HEK293 (cell line): ENCODE results near the gene DRC3.

ENCODE experiments used
- EGR2 ChIP-seq: fragments of 450-650 bp; formaldehyde crosslinking; IDR thresholded peaks from 2 replicates; pipeline ENCODE4 v1.5.1; 2016; ENCODE audit warnings: low read depth, missing biosample characterization, missing genetic modification characterization
- GLI4 ChIP-seq: fragments of 450-650 bp; formaldehyde crosslinking; IDR thresholded peaks from 2 replicates; pipeline ENCODE4 v1.5.1; 2016; ENCODE audit warnings: missing biosample characterization, missing genetic modification characterization
- GLIS1 ChIP-seq: fragments of 450-650 bp; formaldehyde crosslinking; IDR thresholded peaks from 2 replicates; pipeline ENCODE4 v1.5.1; 2016; ENCODE audit warnings: missing biosample characterization, missing genetic modification characterization
- KLF9 ChIP-seq: fragments of 450-650 bp; formaldehyde crosslinking; IDR thresholded peaks from 2 replicates; pipeline ENCODE4 v1.5.1; 2016; ENCODE audit warnings: missing biosample characterization, missing genetic modification characterization, low read depth
- MYNN ChIP-seq: fragments of 450-650 bp; formaldehyde crosslinking; IDR thresholded peaks from 2 replicates; pipeline ENCODE4 v1.5.1; 2016; ENCODE audit warnings: missing biosample characterization, missing genetic modification characterization, borderline replicate concordance
- PBX3 ChIP-seq: sonication (generic); formaldehyde crosslinking; IDR thresholded peaks from 2 replicates; pipeline ENCODE4 v1.8.1; 2022; ENCODE audit warnings: mild to moderate bottlenecking, moderate library complexity, missing genetic modification reagents
- SP2 ChIP-seq: fragments of 450-650 bp; formaldehyde crosslinking; IDR thresholded peaks from 2 replicates; pipeline ENCODE4 v1.5.1; 2016; ENCODE audit warnings: missing biosample characterization, missing genetic modification characterization
- ZBTB11 ChIP-seq: fragments of 450-650 bp; formaldehyde crosslinking; conservative IDR thresholded peaks from 2 replicates; pipeline ENCODE4 v1.5.1; 2016; ENCODE audit warnings: low read depth, missing biosample characterization, missing genetic modification characterization
- ZBTB20 ChIP-seq: fragments of 450-650 bp; formaldehyde crosslinking; IDR thresholded peaks from 2 replicates; pipeline ENCODE4 v1.5.1; 2016; ENCODE audit warnings: missing biosample characterization, missing genetic modification characterization
- ZBTB8A ChIP-seq: fragments of 450-650 bp; formaldehyde crosslinking; IDR thresholded peaks from 2 replicates; pipeline ENCODE4 v1.5.1; 2016; ENCODE audit warnings: missing biosample characterization, missing genetic modification characterization
- ZFHX2 ChIP-seq: fragments of 450-650 bp; formaldehyde crosslinking; conservative IDR thresholded peaks from 2 replicates; pipeline ENCODE4 v1.5.1; 2016; ENCODE audit warnings: missing biosample characterization, missing genetic modification characterization
- ZNF140 ChIP-seq: fragments of 450-650 bp; formaldehyde crosslinking; IDR thresholded peaks from 2 replicates; pipeline ENCODE4 v1.5.1; 2016; ENCODE audit warnings: missing biosample characterization, missing genetic modification characterization
- ZNF146 ChIP-seq: fragments of 450-650 bp; formaldehyde crosslinking; IDR thresholded peaks from 2 replicates; pipeline ENCODE4 v1.5.1; 2016; ENCODE audit warnings: missing biosample characterization, missing genetic modification characterization
- ZNF221 ChIP-seq: fragments of 450-650 bp; formaldehyde crosslinking; IDR thresholded peaks from 2 replicates; pipeline ENCODE4 v1.5.1; 2017; ENCODE audit warnings: missing biosample characterization, missing genetic modification characterization, borderline replicate concordance
- ZNF23 ChIP-seq: fragments of 450-650 bp; formaldehyde crosslinking; IDR thresholded peaks from 2 replicates; pipeline ENCODE4 v1.5.1; 2016; ENCODE audit warnings: missing biosample characterization, missing genetic modification characterization, borderline replicate concordance
- ZNF239 ChIP-seq: fragments of 450-650 bp; formaldehyde crosslinking; IDR thresholded peaks from 2 replicates; pipeline ENCODE4 v1.5.1; 2016; ENCODE audit warnings: missing biosample characterization, missing genetic modification characterization
- ZNF266 ChIP-seq: fragments of 450-650 bp; formaldehyde crosslinking; IDR thresholded peaks from 2 replicates; pipeline ENCODE4 v1.5.1; 2016; ENCODE audit warnings: missing biosample characterization, missing genetic modification characterization, low read depth
- ZNF335 ChIP-seq: fragments of 450-650 bp; formaldehyde crosslinking; conservative IDR thresholded peaks from 2 replicates; pipeline ENCODE4 v1.5.1; 2016; ENCODE audit warnings: missing biosample characterization, missing genetic modification characterization
- ZNF366 ChIP-seq: fragments of 450-650 bp; formaldehyde crosslinking; conservative IDR thresholded peaks from 2 replicates; pipeline ENCODE4 v1.5.1; 2016; ENCODE audit warnings: missing biosample characterization, missing genetic modification characterization
- ZNF391 ChIP-seq: fragments of 450-650 bp; formaldehyde crosslinking; IDR thresholded peaks from 2 replicates; pipeline ENCODE4 v1.5.1; 2016; ENCODE audit warnings: low read depth, missing biosample characterization, missing genetic modification characterization, borderline replicate concordance
- ZNF48 ChIP-seq: fragments of 450-650 bp; formaldehyde crosslinking; IDR thresholded peaks from 2 replicates; pipeline ENCODE4 v1.5.1; 2016; ENCODE audit warnings: missing biosample characterization, missing genetic modification characterization
- ZNF600 ChIP-seq: fragments of 450-650 bp; formaldehyde crosslinking; IDR thresholded peaks from 2 replicates; pipeline ENCODE4 v1.5.1; 2016; ENCODE audit warnings: missing biosample characterization, missing genetic modification characterization
- ZNF629 ChIP-seq: fragments of 450-650 bp; formaldehyde crosslinking; IDR thresholded peaks from 2 replicates; pipeline ENCODE4 v1.5.1; 2017; ENCODE audit warnings: missing biosample characterization, missing genetic modification characterization
- ZNF654 ChIP-seq: fragments of 450-650 bp; formaldehyde crosslinking; IDR thresholded peaks from 2 replicates; pipeline ENCODE4 v1.5.1; 2016; ENCODE audit warnings: low read depth, missing biosample characterization, missing genetic modification characterization
- ZSCAN30 ChIP-seq: fragments of 450-650 bp; IDR thresholded peaks from 2 replicates; pipeline ENCODE4 v1.5.1; 2018; ENCODE audit warnings: missing biosample characterization, mild to moderate bottlenecking, missing genetic modification characterization, moderate library complexity
- TF ChIP-seq, protein P1 (sequence below): fragments of 450-650 bp; formaldehyde crosslinking; IDR thresholded peaks from 2 replicates; pipeline ENCODE4 v1.5.1; 2016; ENCODE audit warnings: missing biosample characterization, missing genetic modification characterization
- TF ChIP-seq, protein P2 (sequence below): fragments of 450-650 bp; formaldehyde crosslinking; IDR thresholded peaks from 2 replicates; pipeline ENCODE4 v1.5.1; 2016; ENCODE audit warnings: missing biosample characterization, missing genetic modification characterization

DRC3 gene

GRCh38 chr17:17972126-17972951, at the start of gene DRC3, which contains the start of gene TOM1L2 (continued):
- peak; percentile 99 for TF ChIP-seq PBX3 (CRISPR knock-in tag)
- no peak for TF ChIP-seq ZNF146 (tag by site-specific recombination)
- peak; percentile 92 for TF ChIP-seq MYNN
- TF ChIP-seq ZNF654, result no peak
- TF ChIP-seq, protein P1, sequence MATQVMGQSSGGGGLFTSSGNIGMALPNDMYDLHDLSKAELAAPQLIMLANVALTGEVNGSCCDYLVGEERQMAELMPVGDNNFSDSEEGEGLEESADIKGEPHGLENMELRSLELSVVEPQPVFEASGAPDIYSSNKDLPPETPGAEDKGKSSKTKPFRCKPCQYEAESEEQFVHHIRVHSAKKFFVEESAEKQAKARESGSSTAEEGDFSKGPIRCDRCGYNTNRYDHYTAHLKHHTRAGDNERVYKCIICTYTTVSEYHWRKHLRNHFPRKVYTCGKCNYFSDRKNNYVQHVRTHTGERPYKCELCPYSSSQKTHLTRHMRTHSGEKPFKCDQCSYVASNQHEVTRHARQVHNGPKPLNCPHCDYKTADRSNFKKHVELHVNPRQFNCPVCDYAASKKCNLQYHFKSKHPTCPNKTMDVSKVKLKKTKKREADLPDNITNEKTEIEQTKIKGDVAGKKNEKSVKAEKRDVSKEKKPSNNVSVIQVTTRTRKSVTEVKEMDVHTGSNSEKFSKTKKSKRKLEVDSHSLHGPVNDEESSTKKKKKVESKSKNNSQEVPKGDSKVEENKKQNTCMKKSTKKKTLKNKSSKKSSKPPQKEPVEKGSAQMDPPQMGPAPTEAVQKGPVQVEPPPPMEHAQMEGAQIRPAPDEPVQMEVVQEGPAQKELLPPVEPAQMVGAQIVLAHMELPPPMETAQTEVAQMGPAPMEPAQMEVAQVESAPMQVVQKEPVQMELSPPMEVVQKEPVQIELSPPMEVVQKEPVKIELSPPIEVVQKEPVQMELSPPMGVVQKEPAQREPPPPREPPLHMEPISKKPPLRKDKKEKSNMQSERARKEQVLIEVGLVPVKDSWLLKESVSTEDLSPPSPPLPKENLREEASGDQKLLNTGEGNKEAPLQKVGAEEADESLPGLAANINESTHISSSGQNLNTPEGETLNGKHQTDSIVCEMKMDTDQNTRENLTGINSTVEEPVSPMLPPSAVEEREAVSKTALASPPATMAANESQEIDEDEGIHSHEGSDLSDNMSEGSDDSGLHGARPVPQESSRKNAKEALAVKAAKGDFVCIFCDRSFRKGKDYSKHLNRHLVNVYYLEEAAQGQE (tag by site-specific recombination), result peak; percentile 13; the same call in 1 of the 2 replicates
- TF ChIP-seq ZSCAN30 (tag by site-specific recombination), result peak; percentile 66; the same call in 1 of the 2 replicates
- peak; percentile 8; the same call in 1 of the 2 replicates for TF ChIP-seq KLF9 (tag by site-specific recombination)
- TF ChIP-seq ZNF266 (tag by site-specific recombination), result no peak
- peak; percentile 73 for TF ChIP-seq ZBTB20 (tag by site-specific recombination)
- TF ChIP-seq ZNF600, result peak; percentile 69
- no peak for TF ChIP-seq ZNF140 (tag by site-specific recombination)
- no peak for TF ChIP-seq ZNF239 (tag by site-specific recombination)
- peak; percentile 100 for TF ChIP-seq SP2
- TF ChIP-seq GLI4 (tag by site-specific recombination), result 0 out of 2 replicates have a peak, but pooled peaks have one; percentile 52
- no peak for TF ChIP-seq ZNF23 (tag by site-specific recombination)
- peak; percentile 50; the same call in 1 of the 2 replicates for TF ChIP-seq EGR2
- TF ChIP-seq ZNF335 (tag by site-specific recombination), result peak; percentile 95
- peak; percentile 38; the same call in 1 of the 2 replicates for TF ChIP-seq ZNF629
- 0 out of 2 replicates have a peak, but pooled peaks have one; percentile 28 for TF ChIP-seq ZBTB11
- TF ChIP-seq ZBTB8A (tag by site-specific recombination), result peak; percentile 74
- TF ChIP-seq, protein P2, sequence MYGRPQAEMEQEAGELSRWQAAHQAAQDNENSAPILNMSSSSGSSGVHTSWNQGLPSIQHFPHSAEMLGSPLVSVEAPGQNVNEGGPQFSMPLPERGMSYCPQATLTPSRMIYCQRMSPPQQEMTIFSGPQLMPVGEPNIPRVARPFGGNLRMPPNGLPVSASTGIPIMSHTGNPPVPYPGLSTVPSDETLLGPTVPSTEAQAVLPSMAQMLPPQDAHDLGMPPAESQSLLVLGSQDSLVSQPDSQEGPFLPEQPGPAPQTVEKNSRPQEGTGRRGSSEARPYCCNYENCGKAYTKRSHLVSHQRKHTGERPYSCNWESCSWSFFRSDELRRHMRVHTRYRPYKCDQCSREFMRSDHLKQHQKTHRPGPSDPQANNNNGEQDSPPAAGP (tag by site-specific recombination), result peak; percentile 64; the same call in 1 of the 2 replicates
- 0 out of 2 replicates have a peak, but pooled peaks have one; percentile 47 for TF ChIP-seq ZFHX2
- peak; percentile 54 for TF ChIP-seq GLIS1 (tag by site-specific recombination)
- no peak for TF ChIP-seq ZNF221
- no peak for TF ChIP-seq ZNF366 (tag by site-specific recombination)
- TF ChIP-seq ZNF48 (tag by site-specific recombination), result no peak
- 0 out of 2 replicates have a peak, but pooled peaks have one; percentile 42 for TF ChIP-seq ZNF391 (tag by site-specific recombination)
